Esophagus mucosa (tissue), 1 donor: ENCODE results near the gene NEK6. TPM values are rescaled to one million over a fixed set of nuclear protein-coding genes. Genes with fewer than 3 reads are reported as not detected.

Experiments
- ATAC-seq: fragments of 200-7000 bp; cut with Tn5 transposase; one replicate; pipeline ENCODE4 v1.9.1; 2020
- total RNA-seq: library from RNA; stranded (reverse); gene quantifications from one replicate; pipeline ENCODE4 v1.2.4, GENCODE V29; 2023
- donor health status: DM: yes; HTN: yes; CAD: no.

NEK6 gene
- total RNA-seq, 1 donor from 2014 or later = 11.0 TPM

- ATAC-seq = no peak
Measured at GRCh38 chr9:124281931-124282371, 24.2 kb downstream of the NEK6 start.

DNA sequence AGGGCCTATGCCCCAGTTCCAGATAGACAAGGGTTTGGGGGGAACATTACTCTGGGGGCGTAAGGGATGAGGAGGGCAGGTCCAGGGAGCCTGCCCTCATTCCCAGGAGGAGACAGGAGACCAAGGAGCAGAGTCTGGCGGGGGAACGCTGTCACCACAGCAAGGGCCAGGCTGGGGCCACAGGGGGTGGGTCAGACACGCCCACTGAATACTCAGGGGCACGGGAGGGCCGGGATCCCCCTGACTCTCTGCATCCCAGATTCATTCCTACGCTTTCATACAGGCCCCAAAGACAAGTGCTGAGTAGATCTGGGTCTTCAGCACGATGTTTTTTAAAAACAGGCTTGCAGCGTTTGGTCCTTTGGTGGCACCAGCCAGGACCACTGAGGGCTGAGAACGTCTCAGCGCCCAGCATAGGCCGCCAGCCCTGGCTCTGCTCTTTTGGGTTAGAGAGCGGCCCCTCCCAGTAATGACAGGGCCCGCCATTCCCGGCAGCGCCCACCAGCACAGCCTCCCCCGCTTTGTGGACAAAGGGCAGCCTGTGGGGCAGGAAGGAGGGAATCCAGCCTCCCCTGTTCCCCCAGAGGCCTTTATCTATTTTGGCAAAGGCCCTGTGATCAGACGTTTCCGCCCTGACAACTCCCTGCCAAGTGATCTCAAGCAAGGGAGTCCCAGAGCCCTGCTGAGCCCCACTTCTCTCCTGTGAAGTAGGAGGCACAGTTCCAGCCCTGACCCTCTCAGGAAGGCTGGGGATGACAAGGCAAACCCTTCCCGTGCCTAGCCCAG is 24.9 kb downstream of the NEK6 start:
- no peak for ATAC-seq

- no peak for ATAC-seq
Measured at GRCh38 chr9:124283228-124283814, 25.6 kb downstream of the NEK6 start.

DNA sequence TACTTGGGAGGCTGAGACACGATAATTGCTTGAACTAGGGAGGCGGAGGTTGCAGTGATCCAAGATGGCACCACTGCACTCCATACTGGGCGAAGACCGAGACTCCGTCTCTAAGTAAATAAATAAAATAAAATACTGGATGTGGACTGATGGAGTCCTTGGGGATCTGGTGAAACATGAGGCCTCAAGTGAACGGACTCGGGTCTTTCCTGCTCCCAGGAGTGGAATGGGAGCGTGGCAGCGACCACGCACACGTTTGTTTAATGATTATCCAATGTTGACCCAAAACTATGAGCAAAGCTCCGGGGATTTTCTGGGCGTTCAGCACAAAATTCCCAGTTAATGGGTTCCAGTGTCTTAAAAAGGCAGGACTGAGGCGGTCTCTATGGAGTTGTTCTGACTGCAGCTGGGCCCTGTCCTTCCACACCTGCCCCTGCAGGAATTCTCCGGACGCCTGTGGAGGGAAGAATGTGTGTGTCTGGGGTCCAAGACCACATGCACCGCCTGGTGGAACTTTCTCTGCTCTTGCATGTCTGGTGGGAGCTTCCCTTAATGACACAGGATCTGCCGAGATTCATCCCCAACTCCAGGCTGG is 26.6 kb downstream of the NEK6 start:
- no peak for ATAC-seq

DNA sequence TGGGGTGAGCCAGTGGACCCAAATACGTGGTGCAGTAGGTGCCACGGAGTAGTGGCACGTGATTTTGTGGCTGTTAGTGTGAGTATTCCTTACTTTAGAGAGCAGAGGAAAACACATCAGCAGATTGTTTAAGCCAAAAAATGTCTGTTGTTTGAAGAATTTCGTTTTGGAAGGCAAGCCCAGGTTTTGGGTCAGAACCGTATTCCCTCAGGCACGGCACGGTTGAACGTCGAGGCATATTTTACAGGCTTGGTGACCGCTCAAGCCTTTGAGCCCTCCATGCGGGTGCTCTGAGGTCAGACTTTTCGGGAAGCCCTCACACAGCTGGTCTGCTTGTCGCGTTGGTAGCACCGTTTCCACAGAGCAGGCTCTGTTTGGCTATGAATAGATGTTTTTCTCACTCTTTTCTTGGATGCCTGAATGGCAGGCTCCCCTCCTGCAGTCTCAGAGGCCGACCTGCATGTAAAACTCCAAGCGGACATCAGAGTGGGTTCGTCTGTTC is 27.2 kb downstream of the NEK6 start:
- no peak for ATAC-seq

GRCh38 chr9:124285490-124285889 is 27.7 kb downstream of the NEK6 start:
- ATAC-seq = no peak

- ATAC-seq = peak; percentile 6
Measured at GRCh38 chr9:124285903-124286291, 28.1 kb downstream of the NEK6 start.

DNA sequence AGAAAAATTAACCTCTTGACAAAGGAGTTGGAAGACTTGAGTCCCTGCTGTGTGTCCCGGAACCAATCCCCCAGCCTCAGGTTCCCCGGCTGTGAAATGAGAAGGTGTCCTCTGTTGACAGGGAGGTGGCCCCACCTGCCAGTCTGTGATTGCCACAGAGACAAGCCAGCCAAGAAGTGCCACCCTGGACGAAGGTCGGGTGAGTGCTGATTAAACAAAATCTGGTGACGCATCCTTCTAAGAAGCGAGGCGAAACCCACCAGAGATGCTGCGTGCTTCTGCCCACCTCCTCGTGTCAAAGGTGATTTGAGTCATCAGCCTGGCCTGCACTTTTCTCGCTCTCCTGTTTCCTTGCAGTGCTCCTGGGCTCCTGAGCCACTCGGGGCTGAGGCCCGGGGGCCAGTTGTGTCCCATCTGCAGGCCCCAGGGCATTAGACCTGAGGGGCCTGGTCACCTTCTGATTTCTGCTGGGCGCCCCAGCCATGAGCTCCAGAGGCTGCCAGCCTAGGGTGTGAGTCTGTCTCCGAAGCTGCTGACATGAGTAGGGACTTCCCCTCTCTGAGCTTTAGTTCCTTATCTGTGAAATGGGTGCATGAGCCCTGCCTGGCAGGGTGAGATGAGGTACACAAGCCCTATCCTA is 28.7 kb downstream of the NEK6 start:
- ATAC-seq = peak; percentile 32

- peak; percentile 12 for ATAC-seq
Measured at GRCh38 chr9:124290053-124290591, 32.4 kb downstream of the NEK6 start.

DNA sequence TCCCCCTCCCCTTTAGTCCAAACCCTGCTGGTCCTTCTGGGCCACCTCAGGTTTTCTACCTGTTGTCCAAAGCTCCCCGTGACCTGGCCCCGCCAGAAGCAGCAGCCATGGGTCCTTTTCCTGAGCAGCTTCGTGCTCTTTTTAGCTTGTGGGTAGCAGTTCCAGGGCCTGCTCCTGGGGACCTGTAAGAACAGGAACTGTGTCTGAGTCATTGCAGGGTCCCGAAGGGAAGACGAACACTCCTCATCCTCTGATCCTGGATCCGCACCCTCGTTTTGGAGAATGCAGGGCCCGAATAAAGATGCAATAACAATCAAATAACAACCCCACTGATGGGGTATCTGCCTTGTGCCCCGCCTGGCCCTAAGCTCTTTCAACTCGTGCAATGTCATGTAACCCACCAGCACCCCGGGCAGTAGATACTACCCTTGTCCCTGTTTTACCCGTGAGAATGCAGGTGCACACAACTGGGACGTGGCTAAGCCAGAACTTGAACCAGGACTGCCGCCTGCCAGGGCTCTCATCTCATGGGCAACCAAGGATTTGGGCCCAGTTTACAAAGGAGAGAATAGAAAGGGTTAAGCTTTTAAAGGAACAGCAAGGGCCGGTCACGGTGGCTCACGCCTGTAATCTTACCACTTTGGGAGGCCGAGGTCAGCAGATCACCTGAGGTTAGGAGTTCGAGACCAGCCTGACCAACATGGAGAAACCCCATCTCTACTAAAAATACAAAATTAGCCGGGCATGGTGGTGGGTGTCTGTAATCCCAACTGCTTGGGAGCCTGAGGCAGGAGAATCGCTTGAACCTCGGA is 33.2 kb downstream of the NEK6 start:
- no peak for ATAC-seq

GRCh38 chr9:124291801-124292396 is 34.1 kb downstream of the NEK6 start:
- ATAC-seq = peak; percentile 22

DNA sequence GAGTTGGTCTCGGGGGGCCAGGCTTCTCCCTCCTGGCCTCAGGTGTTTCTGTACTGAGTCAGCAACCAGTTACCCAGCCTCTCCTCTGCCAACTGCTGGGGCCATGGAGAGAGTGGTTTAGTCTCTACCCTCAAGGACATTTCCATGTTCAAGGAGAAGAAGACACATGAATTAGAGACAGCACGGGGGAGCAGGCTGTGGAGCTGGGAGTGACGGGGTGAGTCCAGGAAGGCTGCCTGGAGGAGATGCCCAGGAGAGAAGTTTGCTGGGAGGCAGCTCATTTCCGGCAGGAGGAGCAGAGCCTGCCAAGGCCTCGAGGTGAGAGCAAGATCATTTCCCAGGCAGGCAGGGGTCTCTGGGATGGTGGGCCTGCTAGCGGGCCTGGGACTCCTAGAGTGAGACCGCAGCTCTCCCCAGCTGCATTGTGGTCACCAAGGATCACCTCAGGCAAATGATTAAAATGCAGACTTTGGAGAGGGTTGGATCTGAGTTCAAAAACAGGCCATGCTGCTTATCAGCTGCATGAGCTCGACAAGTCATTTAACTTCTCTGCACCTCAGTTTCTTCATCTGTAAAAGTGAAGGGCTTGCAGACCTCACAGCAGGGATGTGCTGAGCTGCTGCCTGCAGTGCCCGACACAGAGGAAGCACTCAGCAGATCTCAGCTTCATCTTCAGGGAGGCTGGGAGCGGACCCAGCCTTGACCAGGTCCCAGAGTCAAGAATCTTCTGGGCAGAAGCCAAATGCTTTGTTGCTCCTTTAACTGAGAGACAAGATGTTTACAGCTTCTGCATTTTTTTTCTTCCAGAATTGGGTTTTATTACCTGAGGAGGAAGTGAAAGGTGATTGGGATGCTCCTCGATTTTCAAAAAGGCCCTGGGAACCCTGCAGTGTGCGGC is 35.2 kb downstream of the NEK6 start:
- no peak for ATAC-seq

- ATAC-seq = no peak
Measured at GRCh38 chr9:124293718-124294506, 36.2 kb downstream of the NEK6 start.

DNA sequence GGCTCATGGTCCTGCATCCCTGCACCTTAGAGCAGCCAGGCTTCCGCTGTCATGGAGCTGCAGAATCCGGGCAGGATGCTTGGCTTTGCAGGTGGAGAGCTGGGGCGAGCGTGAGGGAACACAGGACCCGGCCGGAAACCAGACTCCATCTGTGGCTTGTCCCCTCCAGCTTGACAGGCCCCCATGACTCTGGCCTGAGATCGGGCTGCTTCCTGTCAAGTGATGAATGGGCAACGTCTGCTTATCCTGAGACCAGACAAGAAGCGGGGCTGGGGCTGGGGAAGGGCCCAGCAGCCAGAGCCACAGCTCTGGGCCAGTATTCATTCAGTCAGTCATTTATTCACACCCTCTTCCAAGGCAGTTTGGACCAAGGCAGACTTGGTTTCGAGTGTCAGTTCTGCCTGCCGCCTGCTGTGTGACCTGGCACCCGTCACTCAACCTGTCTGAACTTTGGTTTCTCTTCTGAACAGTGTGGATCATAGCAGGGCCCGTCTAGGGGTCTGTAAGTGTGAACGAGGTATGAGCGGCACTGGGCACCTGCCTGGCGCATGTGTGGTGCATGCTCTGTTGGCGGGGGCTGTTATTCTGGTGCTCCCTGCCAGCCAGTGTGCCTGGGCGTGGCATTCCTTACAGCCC is 37.5 kb downstream of the NEK6 start:
- no peak for ATAC-seq

DNA sequence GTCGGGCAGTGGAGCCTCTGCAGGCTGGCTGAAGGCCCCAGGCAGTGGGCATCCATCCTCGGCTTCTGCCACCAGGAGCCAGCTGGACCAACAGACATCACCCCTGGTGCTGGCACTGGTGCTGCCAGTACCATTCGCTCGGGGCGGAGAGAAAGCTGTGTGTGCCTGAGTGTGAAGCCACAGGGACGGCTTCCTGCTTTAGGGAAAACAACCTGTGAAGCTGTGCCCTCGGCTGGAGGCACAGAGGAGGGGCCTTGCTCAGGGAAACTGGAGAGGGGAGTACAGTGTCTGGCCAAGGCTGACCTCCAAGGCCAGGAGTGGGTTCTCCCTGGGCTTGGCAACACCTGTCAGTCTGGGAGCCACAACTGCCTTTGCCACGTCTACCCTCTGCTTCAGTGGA is 38.3 kb downstream of the NEK6 start:
- no peak for ATAC-seq

DNA sequence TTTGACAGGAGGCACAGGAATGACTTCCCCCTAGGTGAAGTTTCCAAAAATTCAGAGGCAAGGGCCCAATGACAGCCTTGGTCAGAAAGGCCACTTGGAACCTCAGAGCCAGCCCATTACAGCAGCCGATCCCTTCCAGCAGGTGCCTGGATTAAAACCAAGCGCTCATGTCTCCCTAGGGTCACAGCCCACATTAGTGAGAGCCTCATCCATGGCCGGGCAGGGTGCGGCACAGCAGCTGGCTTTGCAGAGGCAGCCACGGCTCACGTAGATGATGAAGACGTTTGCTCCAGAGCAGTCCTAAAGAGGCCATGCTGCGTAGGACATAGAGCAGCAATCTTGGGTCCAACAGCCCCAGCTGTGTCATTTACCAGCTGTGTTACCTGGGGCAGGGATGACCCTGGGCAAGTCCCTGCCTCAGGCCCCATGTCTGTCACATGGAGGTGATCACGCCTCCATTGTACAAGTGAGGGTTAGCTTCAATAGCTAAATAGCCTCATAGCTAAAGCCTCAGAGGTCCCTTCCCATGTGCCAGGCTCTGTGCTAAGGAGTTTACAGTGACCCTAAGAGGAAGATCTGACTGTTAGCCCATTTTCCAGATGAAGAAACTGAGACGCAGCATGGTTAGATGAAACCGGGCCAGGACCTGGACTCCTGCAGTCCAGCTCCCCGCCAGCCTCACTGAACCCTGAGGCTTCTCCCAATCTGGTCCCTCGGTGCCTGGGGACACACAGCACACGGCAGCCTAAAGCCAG is 39.2 kb downstream of the NEK6 start:
- ATAC-seq = no peak

DNA sequence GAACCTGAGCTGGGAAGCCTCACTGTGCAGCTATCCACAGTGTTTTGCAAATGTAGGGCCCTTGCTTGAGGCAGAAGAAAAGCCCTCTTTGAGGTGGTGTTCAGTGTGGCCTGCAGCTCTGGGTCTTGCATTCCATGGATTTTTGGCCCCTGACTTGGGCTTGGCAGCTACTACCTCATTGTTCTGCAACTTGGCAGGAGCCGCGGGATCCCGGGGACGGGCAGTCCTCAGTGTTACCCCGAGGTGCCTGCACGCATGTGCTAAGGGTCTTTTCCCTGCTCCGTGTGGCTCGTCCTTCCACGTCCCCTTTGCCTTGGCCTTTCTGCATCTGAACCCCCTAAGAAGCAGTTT is 39.8 kb downstream of the NEK6 start:
- ATAC-seq = peak; percentile 28

DNA sequence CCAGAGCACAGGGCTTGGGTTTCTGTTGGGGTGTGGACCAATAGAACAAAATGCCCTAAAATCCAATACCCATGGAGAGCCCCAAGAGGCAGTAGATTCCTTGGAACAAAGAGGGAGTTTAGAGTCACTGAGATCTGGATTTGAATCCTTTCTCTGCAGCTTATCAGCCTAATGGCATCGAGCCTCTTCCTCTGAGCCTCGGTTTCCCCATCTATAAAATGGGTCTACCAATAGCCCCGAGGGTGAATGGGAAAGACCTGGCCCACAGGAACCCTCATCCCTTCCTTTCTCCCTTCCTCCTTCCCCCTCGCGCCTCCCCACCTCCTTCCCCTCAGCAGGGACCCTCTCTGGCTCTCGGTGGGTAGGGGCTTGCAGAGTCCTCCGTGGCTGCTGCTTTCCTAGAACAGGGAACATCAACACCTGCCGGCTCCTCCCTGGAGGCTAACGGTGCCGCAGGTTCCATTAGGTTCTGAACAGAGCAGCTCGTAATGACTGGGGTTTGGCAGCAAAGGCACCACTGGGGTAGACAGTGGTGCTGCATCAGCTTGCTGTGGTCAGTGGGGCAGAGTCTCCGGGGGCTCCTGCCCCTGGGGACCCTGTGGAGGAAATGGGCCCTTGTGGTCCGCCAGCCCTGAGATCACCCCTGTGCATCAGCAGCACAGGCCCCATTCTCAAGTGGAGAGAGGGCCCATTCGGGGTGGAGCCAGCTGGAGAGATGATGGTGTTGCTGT is 40.3 kb downstream of the NEK6 start:
- no peak for ATAC-seq
